HFF-Myc (cell line): ENCODE measurements around the gene HDAC4.

Experiments used
- DNase-seq: peaks from one replicate; pipeline ENCODE4 v3.0.0-alpha.2; 2011; ENCODE audit warnings: low read depth; ENCODE audit errors: extremely low read depth
- H3K4me3 ChIP-seq: replicated peaks from 2 replicates; pipeline ENCODE4 v1.5.1; 2011; ENCODE audit warnings: low read depth, mild to moderate bottlenecking, control low read depth, low read length
- CTCF ChIP-seq: IDR thresholded peaks from 2 replicates; pipeline ENCODE4 v1.5.1; 2012; ENCODE audit warnings: mild to moderate bottlenecking, low read depth, low read length, control low read depth; ENCODE audit errors: missing control alignments

HDAC4 gene

GRCh38 chr2:239101071-239101470 is 299.7 kb downstream of the HDAC4 start:
- no peak for DNase-seq
- H3K4me3 ChIP-seq = no peak overlapping the region
- TF ChIP-seq CTCF = no peak

- no peak for DNase-seq
- TF ChIP-seq CTCF = no peak
- H3K4me3 ChIP-seq = no peak overlapping the region
Measured at GRCh38 chr2:239099474-239099873, 301.3 kb downstream of the HDAC4 start.

DNA sequence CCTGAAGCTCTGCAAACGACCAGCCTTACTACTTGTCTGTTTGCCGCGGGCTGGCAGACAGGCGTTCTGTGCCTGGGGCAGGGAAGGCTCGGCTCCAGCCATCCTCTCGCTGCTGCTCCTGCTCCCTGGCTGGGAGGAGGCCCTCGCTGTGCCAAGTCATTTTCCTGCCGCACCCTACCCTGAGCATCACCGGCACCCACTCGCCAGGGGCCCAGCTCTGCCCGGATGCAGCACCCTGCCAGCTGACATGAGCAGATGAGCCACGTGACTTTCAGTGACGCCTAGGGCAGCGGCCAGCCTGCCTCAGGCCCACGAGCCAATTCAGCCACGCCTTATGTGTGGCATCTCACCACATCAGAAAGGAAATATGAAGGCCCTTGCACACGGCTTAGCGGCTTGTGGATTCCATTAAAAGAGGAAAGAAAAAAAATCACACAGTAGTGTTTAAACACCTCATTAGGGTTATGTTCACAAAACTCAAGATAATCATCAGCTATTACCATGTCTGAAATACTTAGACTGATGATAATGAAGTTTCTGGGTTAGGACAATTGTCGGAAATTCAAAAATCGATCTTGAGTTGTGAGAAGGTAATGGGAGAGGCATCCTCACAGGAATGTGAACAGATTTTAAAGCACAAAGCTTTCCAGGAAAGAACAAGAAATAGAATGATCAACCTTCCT is 302.4 kb downstream of the HDAC4 start:
- no peak for DNase-seq

GRCh38 chr2:239097428-239097696 is 303.5 kb downstream of the HDAC4 start:
- TF ChIP-seq CTCF = no peak
- DNase-seq = no peak
- H3K4me3 ChIP-seq = no peak overlapping the region

More for the DNA sequence above, 302.4 kb downstream of the HDAC4 start:
- H3K4me3 ChIP-seq = no peak overlapping the region
- no peak for TF ChIP-seq CTCF

GRCh38 chr2:239096676-239097427 is 304.0 kb downstream of the HDAC4 start:
- no peak overlapping the region for H3K4me3 ChIP-seq
- no peak for DNase-seq
- TF ChIP-seq CTCF = no peak

DNA sequence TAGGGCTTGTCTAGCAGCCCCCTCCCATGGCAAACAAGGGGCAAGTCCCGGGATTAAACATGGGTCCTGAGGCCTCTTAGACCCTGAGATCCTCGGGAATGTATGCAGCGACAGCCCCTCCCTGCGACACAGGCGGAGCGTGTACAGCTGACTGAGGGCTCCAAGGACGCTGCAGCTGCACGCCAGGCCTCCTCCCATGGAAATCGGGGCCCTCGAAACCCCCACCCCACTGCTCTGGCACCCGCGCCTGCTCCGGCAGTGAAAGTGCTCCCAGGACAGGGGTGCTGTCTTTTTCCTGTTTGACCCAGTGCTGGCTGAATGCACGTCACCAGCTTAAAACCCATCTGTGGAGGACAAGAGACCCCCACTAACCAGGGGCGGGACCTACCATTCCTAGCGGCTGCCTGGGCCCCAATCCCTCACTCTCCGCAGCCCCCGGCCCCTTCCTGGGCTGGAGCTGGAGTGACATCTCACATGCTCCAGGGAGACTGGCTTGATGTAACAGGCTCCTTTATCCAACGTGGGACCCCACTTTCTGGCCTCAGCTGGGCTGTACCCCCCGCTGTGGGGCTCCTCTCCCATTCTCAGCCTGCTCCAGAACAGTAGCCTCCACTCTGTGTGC is 305.2 kb downstream of the HDAC4 start:
- DNase-seq = no peak
- H3K4me3 ChIP-seq = no peak overlapping the region
- TF ChIP-seq CTCF = no peak
